Liver (tissue), 9 donors: Measurements from ENCODE around the gene RASAL1. TPM values are rescaled to one million over a fixed set of nuclear protein-coding genes. Genes with fewer than 3 reads are reported as not detected.
A peak's percentile ranks its signal among the peaks of the same experiment; 100 is the strongest.

Experiments
- DNase-seq: peaks from one replicate; pipeline ENCODE4 v3.0.0-alpha.2; 2017; ENCODE audit warnings: low spot score
- H3K27ac ChIP-seq, 2 donors: one replicate each; pipeline ENCODE4 v1.7.0; 2013; ENCODE audit warnings: inconsistent platforms in 2 of 2, low read length in 2 of 2, control low read depth in 1 of 2, low read depth in 1 of 2, mild to moderate bottlenecking in 1 of 2
- H3K27me3 ChIP-seq, 4 donors: one replicate each; pipeline versions ENCODE4 v1.6.1 to v1.7.0; 2013; ENCODE audit warnings: low read length in 3 of 4, inconsistent platforms in 1 of 4, mild to moderate bottlenecking in 1 of 4, moderate library complexity in 1 of 4; ENCODE audit not compliant: control insufficient read depth in 4 of 4, insufficient read depth in 4 of 4
- H3K36me3 ChIP-seq, 4 donors: one replicate each; pipeline versions ENCODE4 v1.6.1 to v1.7.0; 2013; ENCODE audit warnings: low read length in 3 of 4, mild to moderate bottlenecking in 3 of 4, low read depth in 1 of 4, moderate library complexity in 1 of 4; ENCODE audit not compliant: control insufficient read depth in 4 of 4, insufficient read depth in 3 of 4
- H3K4me1 ChIP-seq, 4 donors: one replicate each; pipeline versions ENCODE4 v1.6.1 to v1.7.0; 2013; ENCODE audit warnings: low read length in 3 of 4, mild to moderate bottlenecking in 3 of 4, moderate library complexity in 1 of 4; ENCODE audit not compliant: control insufficient read depth in 4 of 4, insufficient read depth in 4 of 4
- H3K4me3 ChIP-seq, 3 donors: one replicate each; pipeline versions ENCODE4 v1.6.1 to v1.7.0; 2013; ENCODE audit warnings: low read length in 3 of 3, control low read depth in 1 of 3, low read depth in 1 of 3, mild to moderate bottlenecking in 1 of 3
- H3K9ac ChIP-seq, 2 donors: one replicate each; pipeline ENCODE4 v1.7.0; 2013; ENCODE audit warnings: low read length in 2 of 2, mild to moderate bottlenecking in 2 of 2, moderate library complexity in 2 of 2, control low read depth in 1 of 2, low read depth in 1 of 2
- H3K9me3 ChIP-seq, 4 donors: one replicate each; pipeline versions ENCODE4 v1.6.1 to v1.7.0; 2013; ENCODE audit warnings: low read length in 3 of 4; ENCODE audit not compliant: control insufficient read depth in 4 of 4
- EGR1 ChIP-seq, 2 donors: IDR thresholded peaks; 2 replicates each; pipeline ENCODE4 v1.6.1; 2016 to 2018; ENCODE audit warnings: antibody characterized with exemption in 2 of 2, low read depth in 2 of 2
- FOXA1 ChIP-seq: IDR thresholded peaks from 2 replicates; pipeline ENCODE4 v1.6.1; 2016; ENCODE audit warnings: antibody characterized with exemption
- GABPA ChIP-seq, 2 donors: IDR thresholded peaks in 1 of 2; conservative IDR thresholded peaks in 1 of 2; 2 replicates each; pipeline ENCODE4 v1.6.1; 2016; ENCODE audit warnings: antibody characterized with exemption in 2 of 2, mild to moderate bottlenecking in 1 of 2, moderate library complexity in 1 of 2
- HNF4A ChIP-seq, 2 donors: conservative IDR thresholded peaks; 2 replicates each; pipeline ENCODE4 v1.6.1; 2016; ENCODE audit warnings: antibody characterized with exemption in 2 of 2, mild to moderate bottlenecking in 2 of 2
- HNF4G ChIP-seq: IDR thresholded peaks from 2 replicates; pipeline ENCODE4 v1.6.1; 2016; ENCODE audit warnings: antibody characterized with exemption
- NR2F2 ChIP-seq: IDR thresholded peaks from 2 replicates; pipeline ENCODE4 v1.6.1; 2016; ENCODE audit warnings: antibody characterized with exemption
- RAD21 ChIP-seq, 2 donors: IDR thresholded peaks; 2 replicates each; pipeline ENCODE4 v1.6.1; 2016; ENCODE audit warnings: antibody characterized with exemption in 2 of 2, mild to moderate bottlenecking in 2 of 2
- RXRA ChIP-seq, 2 donors: IDR thresholded peaks; 2 replicates each; pipeline ENCODE4 v1.6.1; 2017 to 2018; ENCODE audit warnings: antibody characterized with exemption in 2 of 2, mild to moderate bottlenecking in 1 of 2
- TAF1 ChIP-seq: conservative IDR thresholded peaks from 2 replicates; pipeline ENCODE4 v1.6.1; 2016; ENCODE audit warnings: antibody characterized with exemption, mild to moderate bottlenecking
- YY1 ChIP-seq: IDR thresholded peaks from 2 replicates; pipeline ENCODE4 v1.6.1; 2016; ENCODE audit warnings: antibody characterized with exemption, mild to moderate bottlenecking
- WGBS: extraction: QIAGEN DNeasy Blood & Tissue Kit; methylation state at CpG from one replicate; pipeline ENCODE4 v1.1.7; 2013; 5-methylcytosine and 5-hydroxymethylcytosine counted together
- polyA plus RNA-seq, 2 donors: library from polyadenylated mRNA; stranded (reverse) in 1 of 2; unstranded in 1 of 2; fragments of 200-250 nt in 1 of 2; fragments of >200 nt in 1 of 2; fragmentation: Nextera tagmentation in 1 of 2; extraction: Ambion mirVana in 1 of 2; gene quantifications; one replicate each; pipeline versions ENCODE4 v1.2.1 to v1.2.3, GENCODE V29; 2013 to 2015
- total RNA-seq, 2 donors: library from RNA; depleted of rRNA; stranded (reverse); fragments of >200 nt; gene quantifications; one replicate each; pipeline ENCODE4 v1.2.3, GENCODE V29; 2014
- TF ChIP-seq, protein P1 (sequence below): fragments of 150-350 bp; IDR thresholded peaks from 2 replicates; pipeline ENCODE4 v1.5.1; 2017; ENCODE audit warnings: improper control_type of control experiment, low read depth, low read length; ENCODE audit not compliant: missing input control
- TF ChIP-seq, protein P2 (sequence below): IDR thresholded peaks from 2 replicates; pipeline ENCODE4 v1.6.1; 2016; ENCODE audit warnings: antibody characterized with exemption
- TF ChIP-seq, protein P3 (sequence below): IDR thresholded peaks from 2 replicates; pipeline ENCODE4 v1.6.1; 2016; ENCODE audit warnings: antibody characterized with exemption
- TF ChIP-seq, protein P4 (sequence below): IDR thresholded peaks from 2 replicates; pipeline ENCODE4 v1.6.1; 2016; ENCODE audit warnings: antibody characterized with exemption
- TF ChIP-seq, protein P5 (sequence below): IDR thresholded peaks from 2 replicates; pipeline ENCODE4 v1.6.1; 2016; ENCODE audit warnings: antibody characterized with exemption, mild to moderate bottlenecking
- donor health status: healthy.
- donor health status: healthy.
- donor health status: healthy.
- donor health status: healthy.
- donor health status: healthy.

RASAL1 gene
- total and polyA plus RNA-seq, 4 donors, result 0.20 to 0.33 (median 0.26) TPM

DNA sequence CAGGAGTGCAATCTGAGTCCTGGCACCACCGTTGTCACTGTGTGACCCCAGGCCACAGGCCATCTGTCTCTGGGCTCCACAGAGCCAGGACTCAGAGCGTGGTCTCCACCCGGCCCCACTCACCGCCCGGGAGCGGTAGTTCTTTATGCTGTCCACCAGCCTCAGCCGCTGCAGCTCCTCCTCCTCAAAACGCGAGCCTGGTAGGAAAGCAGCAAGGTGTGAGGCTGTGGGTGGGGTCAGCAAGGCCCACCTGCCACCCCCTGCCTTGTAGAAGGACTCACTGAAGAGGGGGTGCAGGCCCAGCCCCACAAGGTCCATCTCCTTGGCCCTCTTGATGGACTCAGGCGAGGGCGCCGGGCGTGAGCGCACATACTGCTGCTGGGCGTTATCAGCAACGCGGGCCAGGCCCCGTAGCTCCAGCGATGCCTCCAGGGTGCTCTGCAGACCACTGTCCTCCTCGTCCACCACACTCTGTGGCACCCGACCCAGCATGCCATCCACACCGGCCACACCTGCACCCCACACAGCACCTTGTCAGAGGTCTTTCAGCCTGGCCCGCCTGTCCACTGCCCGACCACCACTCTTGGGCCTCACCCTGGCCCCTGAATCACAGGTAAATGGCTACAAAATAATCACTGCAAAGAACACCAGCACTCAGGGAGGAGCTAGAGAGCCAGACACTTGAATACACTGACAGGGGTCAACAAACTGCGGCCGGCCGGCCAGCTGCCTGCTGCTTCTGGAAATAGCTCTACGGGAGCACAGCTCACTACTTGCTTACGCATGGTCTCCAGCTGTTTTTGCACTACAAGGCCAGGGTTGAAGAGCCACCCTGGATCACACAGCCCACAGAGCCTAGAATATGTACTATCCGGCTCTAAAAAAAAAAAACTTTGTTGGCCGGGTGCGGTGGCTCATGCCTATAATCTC is 30.2 kb upstream of the RASAL1 start:
- H3K4me1 ChIP-seq, result peaks cover 0 to 9% (median 4%) of the 10 kb centered on the region in 4 donors
- peaks cover 20 to 62% (median 34%) of the 10 kb centered on the region in 4 donors for H3K36me3 ChIP-seq
- H3K9ac ChIP-seq, result no peak overlapping the region
- no peaks in the 10 kb centered on the region for H3K27me3 ChIP-seq
- TF ChIP-seq, protein P1, sequence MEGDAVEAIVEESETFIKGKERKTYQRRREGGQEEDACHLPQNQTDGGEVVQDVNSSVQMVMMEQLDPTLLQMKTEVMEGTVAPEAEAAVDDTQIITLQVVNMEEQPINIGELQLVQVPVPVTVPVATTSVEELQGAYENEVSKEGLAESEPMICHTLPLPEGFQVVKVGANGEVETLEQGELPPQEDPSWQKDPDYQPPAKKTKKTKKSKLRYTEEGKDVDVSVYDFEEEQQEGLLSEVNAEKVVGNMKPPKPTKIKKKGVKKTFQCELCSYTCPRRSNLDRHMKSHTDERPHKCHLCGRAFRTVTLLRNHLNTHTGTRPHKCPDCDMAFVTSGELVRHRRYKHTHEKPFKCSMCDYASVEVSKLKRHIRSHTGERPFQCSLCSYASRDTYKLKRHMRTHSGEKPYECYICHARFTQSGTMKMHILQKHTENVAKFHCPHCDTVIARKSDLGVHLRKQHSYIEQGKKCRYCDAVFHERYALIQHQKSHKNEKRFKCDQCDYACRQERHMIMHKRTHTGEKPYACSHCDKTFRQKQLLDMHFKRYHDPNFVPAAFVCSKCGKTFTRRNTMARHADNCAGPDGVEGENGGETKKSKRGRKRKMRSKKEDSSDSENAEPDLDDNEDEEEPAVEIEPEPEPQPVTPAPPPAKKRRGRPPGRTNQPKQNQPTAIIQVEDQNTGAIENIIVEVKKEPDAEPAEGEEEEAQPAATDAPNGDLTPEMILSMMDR, result no peak
- TF ChIP-seq RXRA (IDR thresholded peaks at IDR 0.05), result peak; percentile 40 to 43
- no peak for TF ChIP-seq FOXA1
- TF ChIP-seq GABPA (IDR thresholded peaks at IDR 0.05 in 1 of 2, conservative IDR thresholded peaks at IDR 0.05 in 1 of 2), result no peak
- no peak for TF ChIP-seq HNF4A (conservative IDR thresholded peaks at IDR 0.05)
- TF ChIP-seq TAF1, result no peak
- TF ChIP-seq, protein P2, sequence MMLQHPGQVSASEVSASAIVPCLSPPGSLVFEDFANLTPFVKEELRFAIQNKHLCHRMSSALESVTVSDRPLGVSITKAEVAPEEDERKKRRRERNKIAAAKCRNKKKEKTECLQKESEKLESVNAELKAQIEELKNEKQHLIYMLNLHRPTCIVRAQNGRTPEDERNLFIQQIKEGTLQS, result no peak
- 93% methylated on average over 32 of the region's 32 CpGs for WGBS
- DNase-seq, result no peak
- no peaks in the 10 kb centered on the region for H3K9me3 ChIP-seq
- H3K4me3 ChIP-seq, result no peak overlapping the region
- no peak overlapping the region for H3K27ac ChIP-seq

DNA sequence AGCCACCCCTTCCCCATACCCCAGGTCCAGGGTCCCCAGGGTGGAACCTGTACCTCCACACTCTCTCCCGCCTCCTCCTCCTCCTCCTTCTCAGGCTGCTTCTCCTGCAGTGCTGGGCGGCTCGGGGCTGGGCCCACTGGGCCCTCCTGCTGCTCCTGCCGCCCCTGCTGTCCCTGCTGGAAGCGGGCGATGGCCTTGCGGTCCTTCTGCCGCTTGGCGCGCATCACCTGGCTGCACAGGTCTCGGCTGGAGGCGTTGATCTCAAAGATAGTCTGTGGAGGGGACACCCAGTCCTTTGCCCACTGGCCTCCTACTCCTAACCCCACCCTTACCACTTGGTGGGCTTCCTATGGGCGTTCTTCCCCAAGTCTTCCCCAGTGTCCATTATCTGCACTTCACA is 28.5 kb upstream of the RASAL1 start:
- WGBS, result 97% methylated on average over 13 of the region's 13 CpGs
- H3K9ac ChIP-seq, result no peak overlapping the region
- no peak for DNase-seq
- H3K4me1 ChIP-seq, result peaks cover 0 to 9% (median 4%) of the 10 kb centered on the region in 4 donors
- no peak for TF ChIP-seq TAF1
- TF ChIP-seq RAD21 (IDR thresholded peaks at IDR 0.05), result no peak
- no peak for TF ChIP-seq RXRA (IDR thresholded peaks at IDR 0.05)
- TF ChIP-seq YY1, result no peak
- TF ChIP-seq EGR1 (IDR thresholded peaks at IDR 0.05; ENCODE audit: low read depth in 2 of 2), result no peak
- TF ChIP-seq, protein P1, result no peak
- TF ChIP-seq, protein P3, sequence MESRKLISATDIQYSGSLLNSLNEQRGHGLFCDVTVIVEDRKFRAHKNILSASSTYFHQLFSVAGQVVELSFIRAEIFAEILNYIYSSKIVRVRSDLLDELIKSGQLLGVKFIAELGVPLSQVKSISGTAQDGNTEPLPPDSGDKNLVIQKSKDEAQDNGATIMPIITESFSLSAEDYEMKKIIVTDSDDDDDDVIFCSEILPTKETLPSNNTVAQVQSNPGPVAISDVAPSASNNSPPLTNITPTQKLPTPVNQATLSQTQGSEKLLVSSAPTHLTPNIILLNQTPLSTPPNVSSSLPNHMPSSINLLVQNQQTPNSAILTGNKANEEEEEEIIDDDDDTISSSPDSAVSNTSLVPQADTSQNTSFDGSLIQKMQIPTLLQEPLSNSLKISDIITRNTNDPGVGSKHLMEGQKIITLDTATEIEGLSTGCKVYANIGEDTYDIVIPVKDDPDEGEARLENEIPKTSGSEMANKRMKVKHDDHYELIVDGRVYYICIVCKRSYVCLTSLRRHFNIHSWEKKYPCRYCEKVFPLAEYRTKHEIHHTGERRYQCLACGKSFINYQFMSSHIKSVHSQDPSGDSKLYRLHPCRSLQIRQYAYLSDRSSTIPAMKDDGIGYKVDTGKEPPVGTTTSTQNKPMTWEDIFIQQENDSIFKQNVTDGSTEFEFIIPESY, result no peak
- TF ChIP-seq, protein P4, sequence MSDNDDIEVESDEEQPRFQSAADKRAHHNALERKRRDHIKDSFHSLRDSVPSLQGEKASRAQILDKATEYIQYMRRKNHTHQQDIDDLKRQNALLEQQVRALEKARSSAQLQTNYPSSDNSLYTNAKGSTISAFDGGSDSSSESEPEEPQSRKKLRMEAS, result no peak
- no peak for TF ChIP-seq GABPA (IDR thresholded peaks at IDR 0.05 in 1 of 2, conservative IDR thresholded peaks at IDR 0.05 in 1 of 2)
- TF ChIP-seq HNF4G, result no peak
- TF ChIP-seq, protein P2, result no peak
- TF ChIP-seq, protein P5, sequence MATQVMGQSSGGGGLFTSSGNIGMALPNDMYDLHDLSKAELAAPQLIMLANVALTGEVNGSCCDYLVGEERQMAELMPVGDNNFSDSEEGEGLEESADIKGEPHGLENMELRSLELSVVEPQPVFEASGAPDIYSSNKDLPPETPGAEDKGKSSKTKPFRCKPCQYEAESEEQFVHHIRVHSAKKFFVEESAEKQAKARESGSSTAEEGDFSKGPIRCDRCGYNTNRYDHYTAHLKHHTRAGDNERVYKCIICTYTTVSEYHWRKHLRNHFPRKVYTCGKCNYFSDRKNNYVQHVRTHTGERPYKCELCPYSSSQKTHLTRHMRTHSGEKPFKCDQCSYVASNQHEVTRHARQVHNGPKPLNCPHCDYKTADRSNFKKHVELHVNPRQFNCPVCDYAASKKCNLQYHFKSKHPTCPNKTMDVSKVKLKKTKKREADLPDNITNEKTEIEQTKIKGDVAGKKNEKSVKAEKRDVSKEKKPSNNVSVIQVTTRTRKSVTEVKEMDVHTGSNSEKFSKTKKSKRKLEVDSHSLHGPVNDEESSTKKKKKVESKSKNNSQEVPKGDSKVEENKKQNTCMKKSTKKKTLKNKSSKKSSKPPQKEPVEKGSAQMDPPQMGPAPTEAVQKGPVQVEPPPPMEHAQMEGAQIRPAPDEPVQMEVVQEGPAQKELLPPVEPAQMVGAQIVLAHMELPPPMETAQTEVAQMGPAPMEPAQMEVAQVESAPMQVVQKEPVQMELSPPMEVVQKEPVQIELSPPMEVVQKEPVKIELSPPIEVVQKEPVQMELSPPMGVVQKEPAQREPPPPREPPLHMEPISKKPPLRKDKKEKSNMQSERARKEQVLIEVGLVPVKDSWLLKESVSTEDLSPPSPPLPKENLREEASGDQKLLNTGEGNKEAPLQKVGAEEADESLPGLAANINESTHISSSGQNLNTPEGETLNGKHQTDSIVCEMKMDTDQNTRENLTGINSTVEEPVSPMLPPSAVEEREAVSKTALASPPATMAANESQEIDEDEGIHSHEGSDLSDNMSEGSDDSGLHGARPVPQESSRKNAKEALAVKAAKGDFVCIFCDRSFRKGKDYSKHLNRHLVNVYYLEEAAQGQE, result no peak
- TF ChIP-seq NR2F2, result no peak
- TF ChIP-seq FOXA1, result no peak
- no peak overlapping the region for H3K27ac ChIP-seq
- H3K36me3 ChIP-seq, result peaks cover 21 to 66% (median 29%) of the 10 kb centered on the region in 4 donors
- H3K27me3 ChIP-seq, result no peaks in the 10 kb centered on the region
- H3K9me3 ChIP-seq, result no peaks in the 10 kb centered on the region
- H3K4me3 ChIP-seq, result no peak overlapping the region
